ENCODE results near the gene WDR6.
A peak's percentile ranks its signal among the peaks of the same experiment; 100 is the strongest.

The WDR6 gene

DNA sequence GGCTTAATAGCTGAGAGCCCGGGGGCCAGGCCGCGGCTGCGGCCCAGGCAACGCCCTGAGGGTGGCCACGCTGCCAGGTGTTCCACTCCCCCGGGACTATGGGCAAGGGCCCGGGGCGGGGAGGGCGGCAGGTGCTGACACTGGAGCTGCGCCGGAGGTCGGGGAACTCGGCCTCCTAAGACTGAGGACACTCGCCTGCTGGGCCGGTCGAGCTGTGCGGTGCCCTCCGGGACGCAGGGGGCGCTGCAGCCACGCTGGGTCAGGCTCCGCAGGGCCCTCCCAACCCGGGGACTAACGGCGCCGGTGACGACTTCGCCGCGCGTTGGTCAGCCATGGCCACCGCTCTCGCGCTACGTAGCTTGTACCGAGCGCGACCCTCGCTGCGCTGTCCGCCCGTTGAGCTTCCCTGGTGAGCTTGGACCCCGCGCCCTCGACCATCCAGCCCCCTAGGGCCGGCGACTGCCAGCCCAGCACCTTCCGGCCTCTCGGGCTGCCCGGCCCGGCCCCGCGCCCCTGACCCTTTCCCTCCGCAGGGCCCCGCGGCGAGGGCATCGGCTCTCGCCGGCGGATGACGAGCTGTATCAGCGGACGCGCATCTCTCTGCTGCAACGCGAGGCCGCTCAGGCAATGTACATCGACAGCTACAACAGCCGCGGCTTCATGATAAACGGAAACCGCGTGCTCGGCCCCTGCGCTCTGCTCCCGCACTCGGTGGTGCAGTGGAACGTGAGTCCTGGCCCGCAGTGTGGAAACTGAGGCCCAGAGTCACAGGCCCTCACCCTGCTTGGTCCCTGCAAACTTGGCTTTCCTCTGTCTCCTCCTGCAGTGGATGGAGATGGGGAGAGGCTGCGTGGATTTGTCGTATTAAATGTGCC, 14.9 kb downstream of the WDR6 start, which contains the start of gene NDUFAF3:
TSS of gene NDUFAF3 (plus strand) at position 309 of the 875 bp plus-strand sequence. CDS start at position 333, 24 bp downstream.
- DNase-seq (ENCODE audit: low read depth, low spot score), result peak; percentile 84
- no CpG with 5 or more reads among the region's 83 CpGs for WGBS (ENCODE audit: insufficient coverage, insufficient read length)
- H3K9me3 ChIP-seq (ENCODE audit: control insufficient read depth, insufficient read depth, low read length), result no peaks in the 10 kb centered on the region
- H3K27me3 ChIP-seq (ENCODE audit: control insufficient read depth, insufficient read depth, low read length), result no peaks in the 10 kb centered on the region
- H3K4me1 ChIP-seq (ENCODE audit: control insufficient read depth, insufficient read depth, low read length), result peaks cover 2% of the 10 kb centered on the region; the same call in 1 of the 2 replicates
- peak within 1 kb of the TSS; percentile 77 for H3K4me3 ChIP-seq (ENCODE audit: low read length)
- no peak within 1 kb of the TSS for H3K27ac ChIP-seq (ENCODE audit: low read length)
- H3K36me3 ChIP-seq (ENCODE audit: control insufficient read depth, insufficient read depth, low read length), result peaks cover 31% of the 10 kb centered on the region

DNA sequence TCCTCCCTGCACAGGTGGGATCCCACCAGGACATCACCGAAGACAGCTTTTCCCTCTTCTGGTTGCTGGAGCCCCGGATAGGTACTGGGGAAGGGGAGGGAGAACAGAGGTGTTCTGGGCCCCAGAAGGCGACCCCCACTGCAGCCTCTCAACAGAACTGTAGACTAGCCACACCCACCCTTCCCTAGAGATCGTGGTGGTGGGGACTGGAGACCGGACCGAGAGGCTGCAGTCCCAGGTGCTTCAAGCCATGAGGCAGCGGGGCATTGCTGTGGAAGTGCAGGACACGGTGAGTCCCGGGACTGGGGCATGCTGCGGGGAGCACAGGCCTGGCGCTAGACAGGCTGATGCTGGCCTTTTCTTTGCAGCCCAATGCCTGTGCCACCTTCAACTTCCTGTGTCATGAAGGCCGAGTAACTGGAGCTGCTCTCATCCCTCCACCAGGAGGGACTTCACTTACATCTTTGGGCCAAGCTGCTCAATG, 15.5 kb downstream of the WDR6 start:
- no peak overlapping the region for H3K27ac ChIP-seq (ENCODE audit: low read length)
- peaks cover 31% of the 10 kb centered on the region for H3K36me3 ChIP-seq (ENCODE audit: control insufficient read depth, insufficient read depth, low read length)
- H3K27me3 ChIP-seq (ENCODE audit: control insufficient read depth, insufficient read depth, low read length), result no peaks in the 10 kb centered on the region
- H3K4me3 ChIP-seq (ENCODE audit: low read length), result peak overlapping the region; percentile 77; the same call in 1 of the 2 replicates
- H3K4me1 ChIP-seq (ENCODE audit: control insufficient read depth, insufficient read depth, low read length), result peaks cover 2% of the 10 kb centered on the region; the same call in 1 of the 2 replicates
- H3K9me3 ChIP-seq (ENCODE audit: control insufficient read depth, insufficient read depth, low read length), result no peaks in the 10 kb centered on the region
- no peak for DNase-seq (ENCODE audit: low read depth, low spot score)
- no CpG with 5 or more reads among the region's 12 CpGs for WGBS (ENCODE audit: insufficient coverage, insufficient read length)

DNA sequence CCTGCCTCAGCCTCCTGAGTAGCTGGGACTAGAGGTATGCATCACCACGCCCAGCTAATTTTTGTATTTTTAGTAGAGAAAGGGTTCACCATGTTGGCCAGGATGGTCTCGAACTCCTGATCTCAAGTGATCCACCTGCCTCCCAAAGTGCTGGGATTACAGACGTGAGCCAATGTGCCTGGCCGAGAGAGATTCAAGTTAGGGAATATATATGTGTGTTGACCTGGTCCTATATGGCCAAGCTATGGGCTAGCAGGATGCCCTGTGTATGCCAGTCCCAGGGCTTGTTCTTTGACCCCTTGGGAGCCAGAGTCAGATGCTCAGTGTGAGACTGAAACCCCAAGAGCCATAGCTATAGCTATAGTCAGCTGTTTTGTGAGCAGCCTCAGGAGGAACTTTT, 16.6 kb downstream of the WDR6 start:
- no peaks in the 10 kb centered on the region for H3K27me3 ChIP-seq (ENCODE audit: control insufficient read depth, insufficient read depth, low read length)
- H3K4me1 ChIP-seq (ENCODE audit: control insufficient read depth, insufficient read depth, low read length), result peaks cover 4% of the 10 kb centered on the region; the same call in 1 of the 2 replicates
- H3K36me3 ChIP-seq (ENCODE audit: control insufficient read depth, insufficient read depth, low read length), result peaks cover 31% of the 10 kb centered on the region
- no CpG with 5 or more reads among the region's 4 CpGs for WGBS (ENCODE audit: insufficient coverage, insufficient read length)
- no peak for DNase-seq (ENCODE audit: low read depth, low spot score)
- H3K4me3 ChIP-seq (ENCODE audit: low read length), result no peak overlapping the region
- no peak overlapping the region for H3K27ac ChIP-seq (ENCODE audit: low read length)
- H3K9me3 ChIP-seq (ENCODE audit: control insufficient read depth, insufficient read depth, low read length), result no peaks in the 10 kb centered on the region

DNA sequence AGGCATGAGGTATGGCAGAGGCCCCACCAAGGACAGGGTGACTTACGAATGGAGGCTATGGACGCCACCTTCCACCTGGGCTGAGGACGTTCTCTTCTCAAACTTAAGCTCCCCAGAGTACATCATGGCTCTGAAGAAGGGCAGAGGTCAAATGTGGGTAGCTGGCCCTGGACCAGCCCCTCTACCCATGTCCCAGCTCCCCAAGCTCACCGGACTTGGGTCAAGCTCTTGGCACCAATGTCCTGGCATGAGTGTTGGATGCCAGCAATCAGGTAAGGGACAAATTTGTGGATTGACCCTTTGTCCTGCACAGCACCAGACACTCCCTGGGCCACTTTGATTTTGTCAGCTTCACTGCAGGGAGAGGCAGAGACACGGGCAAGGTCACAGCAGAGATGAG, 17.3 kb downstream of the WDR6 start:
- H3K9me3 ChIP-seq (ENCODE audit: control insufficient read depth, insufficient read depth, low read length), result no peaks in the 10 kb centered on the region
- no peak overlapping the region for H3K27ac ChIP-seq (ENCODE audit: low read length)
- no peaks in the 10 kb centered on the region for H3K27me3 ChIP-seq (ENCODE audit: control insufficient read depth, insufficient read depth, low read length)
- peaks cover 4% of the 10 kb centered on the region; the same call in 1 of the 2 replicates for H3K4me1 ChIP-seq (ENCODE audit: control insufficient read depth, insufficient read depth, low read length)
- DNase-seq (ENCODE audit: low read depth, low spot score), result no peak
- H3K4me3 ChIP-seq (ENCODE audit: low read length), result no peak overlapping the region
- no CpG with 5 or more reads among the region's 5 CpGs for WGBS (ENCODE audit: insufficient coverage, insufficient read length)
- H3K36me3 ChIP-seq (ENCODE audit: control insufficient read depth, insufficient read depth, low read length), result peaks cover 31% of the 10 kb centered on the region

DNA sequence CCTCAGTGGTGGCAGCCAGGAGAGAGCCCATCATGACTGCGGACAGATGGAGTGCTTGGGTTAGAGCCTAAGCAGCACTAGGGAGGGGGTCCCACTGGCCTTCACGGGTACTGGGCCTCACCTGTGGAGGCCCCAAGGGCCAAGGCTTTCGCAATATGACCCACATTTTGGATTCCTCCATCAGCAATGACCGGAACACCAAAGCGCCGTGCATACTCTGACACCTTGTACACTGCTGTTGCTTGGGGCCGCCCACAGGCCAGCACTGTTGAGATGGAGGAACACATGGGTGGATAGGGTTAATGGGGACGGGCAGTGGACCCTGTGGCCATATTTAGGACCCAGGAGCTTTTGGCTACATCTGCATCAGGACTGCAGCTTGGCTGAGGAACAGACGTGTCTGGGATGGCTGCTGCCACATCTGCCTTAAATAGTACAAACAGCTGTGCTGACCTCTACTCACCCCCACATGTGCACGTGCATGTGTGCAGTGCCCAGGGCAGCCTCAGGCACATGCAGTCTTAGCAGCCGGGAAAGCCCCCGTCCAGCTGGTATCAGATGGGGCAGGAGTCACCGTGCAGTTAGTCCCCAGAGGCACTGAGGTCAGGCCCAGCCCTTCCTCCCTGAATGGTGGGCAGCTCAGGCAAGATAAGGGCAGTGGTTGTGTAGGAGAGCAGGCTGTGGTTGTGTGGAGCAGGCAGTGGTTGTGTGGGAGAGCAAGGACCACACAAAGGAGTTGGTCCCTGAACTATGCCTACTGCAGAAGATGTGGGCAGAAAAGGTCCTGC, 18.0 kb downstream of the WDR6 start:
- Histone ChIP-seq H3K4me1 (ENCODE audit: control insufficient read depth, insufficient read depth, low read length) (0 out of 2 replicates have a peak, but pooled peaks cover 2% of the 10 kb centered on the region), H3K9me3 (ENCODE audit: control insufficient read depth, insufficient read depth, low read length) (no peaks in the 10 kb centered on the region), H3K36me3 (ENCODE audit: control insufficient read depth, insufficient read depth, low read length) (peaks cover 31% of the 10 kb centered on the region), H3K27ac (ENCODE audit: low read length) (no peak overlapping the region), H3K27me3 (ENCODE audit: control insufficient read depth, insufficient read depth, low read length) (no peaks in the 10 kb centered on the region), H3K4me3 (ENCODE audit: low read length) (no peak overlapping the region)
- DNase-seq (ENCODE audit: low read depth, low spot score), result no peak
- WGBS (ENCODE audit: insufficient coverage, insufficient read length), result no CpG with 5 or more reads among the region's 13 CpGs

DNA sequence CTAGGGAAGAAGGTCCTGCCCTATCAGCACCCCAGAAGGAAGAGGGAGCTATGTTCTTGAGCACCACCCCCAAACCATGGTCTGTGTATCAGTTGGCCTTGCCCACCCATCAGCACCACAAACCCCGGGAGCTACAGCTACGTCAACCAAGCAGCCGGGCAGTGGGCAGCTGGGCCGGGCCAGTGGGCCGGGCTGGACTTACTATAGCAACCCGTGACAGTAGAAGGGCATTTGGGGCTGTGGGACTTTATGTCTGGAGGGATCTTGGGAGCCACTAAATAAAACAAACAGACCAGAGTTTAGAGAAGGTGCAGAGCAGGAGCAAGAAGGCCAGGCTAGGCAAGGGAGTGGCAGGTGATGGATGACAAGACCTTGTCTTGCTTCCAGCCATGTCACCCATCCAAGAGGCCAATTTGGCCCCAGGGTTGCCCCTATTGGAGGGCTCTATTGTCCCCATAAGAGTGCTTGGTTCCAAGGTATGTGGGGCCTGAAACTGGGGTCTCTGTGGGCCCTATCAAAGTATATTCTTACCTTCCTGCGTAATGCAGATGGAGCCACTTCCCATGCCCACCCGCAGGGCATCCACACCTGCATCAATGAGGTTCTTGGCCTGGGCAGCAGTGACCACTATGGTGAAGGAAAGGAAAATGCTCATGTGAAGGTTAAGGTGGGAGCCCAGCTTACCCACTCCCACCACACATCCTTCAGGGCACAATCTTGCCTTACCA, 18.8 kb downstream of the WDR6 start:
- H3K4me1 ChIP-seq (ENCODE audit: control insufficient read depth, insufficient read depth, low read length), result 0 out of 2 replicates have a peak, but pooled peaks cover 2% of the 10 kb centered on the region
- H3K36me3 ChIP-seq (ENCODE audit: control insufficient read depth, insufficient read depth, low read length), result peaks cover 31% of the 10 kb centered on the region
- WGBS (ENCODE audit: insufficient coverage, insufficient read length), result no CpG with 5 or more reads among the region's 8 CpGs
- no peaks in the 10 kb centered on the region for H3K27me3 ChIP-seq (ENCODE audit: control insufficient read depth, insufficient read depth, low read length)
- no peak overlapping the region for H3K4me3 ChIP-seq (ENCODE audit: low read length)
- H3K27ac ChIP-seq (ENCODE audit: low read length), result no peak overlapping the region
- DNase-seq (ENCODE audit: low read depth, low spot score), result no peak
- H3K9me3 ChIP-seq (ENCODE audit: control insufficient read depth, insufficient read depth, low read length), result no peaks in the 10 kb centered on the region

DNA sequence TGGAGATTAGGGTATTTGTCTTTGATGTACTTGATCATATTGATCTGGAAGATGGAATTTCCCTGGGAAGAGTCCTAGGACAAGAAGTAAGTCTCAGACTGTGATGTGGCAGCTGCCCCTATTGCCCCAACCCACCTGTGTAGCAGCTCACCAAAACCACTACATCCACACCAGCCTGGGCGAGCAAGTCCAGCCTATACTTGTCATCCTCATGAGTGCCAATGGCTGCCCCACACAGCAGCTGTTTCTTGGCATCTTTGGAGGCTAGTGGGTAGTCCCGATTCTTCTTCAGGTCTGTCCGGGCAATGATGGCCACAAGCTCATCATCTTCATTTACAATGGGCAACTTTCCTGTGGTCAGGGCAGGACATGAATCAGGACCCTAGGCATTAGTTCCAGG, 19.3 kb downstream of the WDR6 start:
- H3K27ac ChIP-seq (ENCODE audit: low read length), result no peak overlapping the region
- H3K9me3 ChIP-seq (ENCODE audit: control insufficient read depth, insufficient read depth, low read length), result no peaks in the 10 kb centered on the region
- H3K27me3 ChIP-seq (ENCODE audit: control insufficient read depth, insufficient read depth, low read length), result no peaks in the 10 kb centered on the region
- H3K36me3 ChIP-seq (ENCODE audit: control insufficient read depth, insufficient read depth, low read length), result peaks cover 31% of the 10 kb centered on the region
- no peak for DNase-seq (ENCODE audit: low read depth, low spot score)
- H3K4me1 ChIP-seq (ENCODE audit: control insufficient read depth, insufficient read depth, low read length), result 0 out of 2 replicates have a peak, but pooled peaks cover 2% of the 10 kb centered on the region
- no peak overlapping the region for H3K4me3 ChIP-seq (ENCODE audit: low read length)
- no CpG with 5 or more reads among the region's 3 CpGs for WGBS (ENCODE audit: insufficient coverage, insufficient read length)

DNA sequence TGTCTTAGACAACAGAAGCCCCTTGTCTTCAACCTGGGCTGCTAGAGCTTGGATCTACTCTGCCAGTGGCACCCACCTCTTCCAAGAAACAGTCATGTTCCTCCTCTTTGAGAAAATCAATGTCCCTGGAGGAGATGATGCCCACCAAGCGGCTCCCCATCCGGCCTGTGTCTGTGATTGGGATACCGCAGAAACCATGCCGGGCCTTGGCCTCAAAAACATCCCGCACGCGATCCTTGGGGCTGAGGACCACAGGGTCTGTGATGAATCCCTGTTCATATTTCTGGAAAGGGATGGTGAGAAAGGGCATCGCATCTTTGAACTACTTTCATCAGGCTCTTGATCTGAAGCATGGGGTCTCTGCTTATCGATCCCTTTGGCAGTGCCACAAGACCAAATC, 20.4 kb downstream of the WDR6 start:
- WGBS (ENCODE audit: insufficient coverage, insufficient read length), result no CpG with 5 or more reads among the region's 9 CpGs
- no peak overlapping the region for H3K4me3 ChIP-seq (ENCODE audit: low read length)
- no peak for DNase-seq (ENCODE audit: low read depth, low spot score)
- no peaks in the 10 kb centered on the region for H3K27me3 ChIP-seq (ENCODE audit: control insufficient read depth, insufficient read depth, low read length)
- H3K4me1 ChIP-seq (ENCODE audit: control insufficient read depth, insufficient read depth, low read length), result 0 out of 2 replicates have a peak, but pooled peaks cover 2% of the 10 kb centered on the region
- no peak overlapping the region for H3K27ac ChIP-seq (ENCODE audit: low read length)
- H3K36me3 ChIP-seq (ENCODE audit: control insufficient read depth, insufficient read depth, low read length), result peaks cover 41% of the 10 kb centered on the region
- no peaks in the 10 kb centered on the region for H3K9me3 ChIP-seq (ENCODE audit: control insufficient read depth, insufficient read depth, low read length)

DNA sequence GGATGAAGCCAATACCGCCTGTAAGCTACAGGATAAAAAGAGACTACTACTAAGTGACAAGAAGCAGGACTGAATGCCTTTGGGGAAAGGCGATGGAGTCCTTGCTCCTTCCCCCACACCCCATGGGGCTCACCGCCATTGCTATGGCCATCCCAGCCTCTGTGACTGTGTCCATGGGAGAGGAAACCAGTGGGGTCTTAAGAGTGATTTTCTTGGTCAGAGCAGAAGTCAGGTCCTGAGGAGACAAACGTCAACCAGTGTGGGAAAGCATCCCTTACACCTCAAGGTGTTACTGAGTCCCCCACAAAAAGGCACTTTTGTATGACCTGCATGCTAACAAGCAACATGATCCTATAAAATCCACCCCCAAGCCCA, 21.1 kb downstream of the WDR6 start:
- no peak for DNase-seq (ENCODE audit: low read depth, low spot score)
- peak overlapping the region; percentile 49; the same call in 1 of the 2 replicates for H3K4me3 ChIP-seq (ENCODE audit: low read length)
- no peaks in the 10 kb centered on the region for H3K27me3 ChIP-seq (ENCODE audit: control insufficient read depth, insufficient read depth, low read length)
- no CpG with 5 or more reads among the region's 4 CpGs for WGBS (ENCODE audit: insufficient coverage, insufficient read length)
- no peaks in the 10 kb centered on the region for H3K9me3 ChIP-seq (ENCODE audit: control insufficient read depth, insufficient read depth, low read length)
- peaks cover 46% of the 10 kb centered on the region for H3K36me3 ChIP-seq (ENCODE audit: control insufficient read depth, insufficient read depth, low read length)
- H3K4me1 ChIP-seq (ENCODE audit: control insufficient read depth, insufficient read depth, low read length), result 0 out of 2 replicates have a peak, but pooled peaks cover 2% of the 10 kb centered on the region
- H3K27ac ChIP-seq (ENCODE audit: low read length), result no peak overlapping the region

Measured in iPS DF 6.9 (cell line).